ENCODE measurements around the gene LARP7.
"Not testable (repeated sequence)": the region's sequence is repeated elsewhere in the genome, so short reads cannot be mapped to it uniquely, and the experiment has no call there.

LARP7 gene

DNA sequence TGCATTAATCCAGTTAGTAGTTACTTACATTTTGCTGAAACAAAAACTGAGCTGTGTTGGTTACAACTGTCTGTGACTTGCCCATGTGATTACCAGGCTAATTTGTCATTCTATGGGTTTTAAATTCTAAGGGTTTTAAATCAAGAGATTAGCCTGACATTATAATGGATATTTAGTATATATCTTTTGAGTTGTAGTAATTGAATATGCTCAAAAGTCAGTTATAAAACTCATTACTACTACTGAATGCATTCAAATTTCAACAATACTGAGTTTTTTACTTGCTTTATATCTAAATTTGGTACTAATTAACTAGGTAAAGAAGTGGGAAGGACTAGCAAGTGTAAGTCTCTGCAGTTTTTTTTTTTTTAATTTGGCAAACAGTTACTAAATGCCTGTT, 14.7 kb downstream of the LARP7 start:
- DNase-seq, result no peak

GRCh38 chr4:112652216-112652615, 15.3 kb downstream of the LARP7 start:
- DNase-seq, result no peak

DNA sequence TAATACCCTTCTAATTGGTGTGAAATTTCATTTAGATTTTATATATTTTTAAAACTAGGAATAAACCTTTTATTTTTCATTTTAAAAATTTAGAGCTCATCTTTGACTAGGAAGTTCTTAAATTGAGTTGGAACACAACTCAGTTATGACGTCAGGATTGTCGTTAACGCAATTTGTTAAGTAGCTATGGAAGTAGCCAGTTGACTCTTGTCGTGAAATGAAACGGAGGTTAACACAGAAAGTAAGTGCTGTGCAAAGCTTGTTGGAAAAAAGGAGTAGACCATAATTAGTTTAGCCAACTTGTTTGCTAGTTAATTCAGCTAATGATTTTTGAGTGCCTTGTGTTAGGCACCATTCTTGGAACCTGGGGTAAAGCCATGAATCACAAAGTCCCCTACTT, 18.3 kb downstream of the LARP7 start:
- no peak for DNase-seq

- not testable (repeated sequence) for DNase-seq
Measured at GRCh38 chr4:112656115-112656514, 19.2 kb downstream of the LARP7 start.

- no peak for DNase-seq
Measured at GRCh38 chr4:112664611-112665010, 27.7 kb downstream of the LARP7 start.

GRCh38 chr4:112668131-112668530, 31.2 kb downstream of the LARP7 start:
- DNase-seq, result no peak

DNA sequence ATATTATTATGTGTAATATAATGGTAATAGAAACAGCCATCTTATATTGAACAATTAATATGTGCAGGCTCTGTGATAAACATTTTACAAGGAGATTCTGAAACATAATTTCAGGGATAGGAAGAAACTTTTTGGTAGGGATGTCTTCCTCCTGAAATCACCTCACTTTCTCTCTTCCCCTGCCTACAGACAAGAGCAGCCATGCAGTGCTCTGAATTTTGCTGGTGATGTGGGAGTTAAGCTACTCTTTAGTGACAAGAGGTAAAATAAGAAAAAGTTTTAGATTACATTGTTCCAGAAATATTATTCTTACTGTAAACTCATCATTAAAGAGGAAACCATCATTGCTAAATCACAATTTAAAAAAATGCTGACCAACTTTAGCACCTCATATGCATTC, 36.1 kb downstream of the LARP7 start:
- DNase-seq, result no peak

DNA sequence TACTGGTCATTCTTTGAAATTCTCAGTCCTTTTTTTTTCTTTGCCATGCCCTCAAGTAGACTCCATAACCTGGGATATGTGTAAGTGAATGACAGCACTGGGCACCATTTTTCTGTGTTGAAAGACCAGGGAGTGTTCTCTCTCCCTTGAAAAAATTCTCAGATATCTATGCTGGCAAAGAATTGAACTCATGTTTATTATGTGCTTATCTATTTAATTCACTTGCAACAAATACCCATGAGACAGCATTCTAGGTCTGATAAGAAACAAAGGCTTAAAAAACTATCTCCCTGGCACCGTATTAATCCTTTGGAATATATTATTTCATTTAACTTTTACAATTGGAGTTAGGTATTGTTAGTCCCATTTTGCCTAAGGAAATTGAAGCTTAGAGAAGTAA, 36.7 kb downstream of the LARP7 start:
- no peak for DNase-seq

GRCh38 chr4:112674376-112674775, 37.4 kb downstream of the LARP7 start:
- no peak for DNase-seq

DNA sequence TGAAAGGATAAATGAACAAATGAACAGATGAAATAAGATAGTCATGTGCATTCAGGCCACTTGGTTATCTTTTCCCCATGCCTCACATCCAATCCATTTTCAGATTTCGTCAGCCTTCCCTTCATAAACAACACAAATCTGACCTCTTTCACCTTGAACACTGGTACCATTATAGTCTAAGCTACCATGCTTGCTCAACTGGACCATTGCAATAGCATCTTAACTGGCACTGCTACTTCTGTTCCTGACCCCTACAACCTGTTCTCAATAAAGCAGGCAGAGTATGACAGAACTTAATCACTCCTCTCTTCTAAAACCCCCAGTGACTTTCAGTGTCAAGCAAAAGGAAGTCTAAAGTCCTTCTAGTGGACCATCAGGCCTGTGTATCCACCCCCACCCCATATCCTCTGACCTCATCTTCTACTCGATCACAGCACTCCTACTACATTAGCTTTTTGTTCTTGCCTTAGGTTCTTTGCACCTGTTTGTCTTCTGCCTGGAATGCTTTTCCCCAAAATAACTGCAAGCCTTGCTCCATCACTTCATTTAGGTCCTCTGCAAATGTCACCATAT, 40.7 kb downstream of the LARP7 start:
- DNase-seq, result no peak

DNA sequence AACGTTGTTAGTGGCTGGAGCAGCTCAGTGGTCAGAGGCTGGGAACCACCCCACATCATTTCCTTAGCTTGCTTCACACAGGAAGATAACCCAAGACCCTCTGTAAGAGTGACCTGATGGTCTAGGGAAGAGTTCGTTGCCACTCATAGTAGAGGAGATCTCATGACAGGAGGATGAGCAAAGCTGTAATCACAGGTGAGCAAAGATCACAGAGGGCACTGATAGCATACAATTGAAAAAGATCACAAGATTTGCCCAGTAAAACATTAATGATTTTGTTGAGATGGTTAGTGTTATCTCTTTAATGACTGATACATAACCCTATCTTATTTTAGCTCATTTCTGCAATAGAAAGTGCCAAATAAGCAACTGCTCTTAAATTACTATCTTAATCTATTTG, 44.1 kb downstream of the LARP7 start:
- DNase-seq, result no peak

- DNase-seq, result no peak
Measured at GRCh38 chr4:112693507-112693906, 56.6 kb downstream of the LARP7 start.

GRCh38 chr4:112700679-112701078, 63.7 kb downstream of the LARP7 start:
- no peak for DNase-seq

GRCh38 chr4:112702892-112703291, 65.9 kb downstream of the LARP7 start:
- no peak for DNase-seq

- DNase-seq, result no peak
Measured at GRCh38 chr4:112704322-112704721, 67.4 kb downstream of the LARP7 start.

DNA sequence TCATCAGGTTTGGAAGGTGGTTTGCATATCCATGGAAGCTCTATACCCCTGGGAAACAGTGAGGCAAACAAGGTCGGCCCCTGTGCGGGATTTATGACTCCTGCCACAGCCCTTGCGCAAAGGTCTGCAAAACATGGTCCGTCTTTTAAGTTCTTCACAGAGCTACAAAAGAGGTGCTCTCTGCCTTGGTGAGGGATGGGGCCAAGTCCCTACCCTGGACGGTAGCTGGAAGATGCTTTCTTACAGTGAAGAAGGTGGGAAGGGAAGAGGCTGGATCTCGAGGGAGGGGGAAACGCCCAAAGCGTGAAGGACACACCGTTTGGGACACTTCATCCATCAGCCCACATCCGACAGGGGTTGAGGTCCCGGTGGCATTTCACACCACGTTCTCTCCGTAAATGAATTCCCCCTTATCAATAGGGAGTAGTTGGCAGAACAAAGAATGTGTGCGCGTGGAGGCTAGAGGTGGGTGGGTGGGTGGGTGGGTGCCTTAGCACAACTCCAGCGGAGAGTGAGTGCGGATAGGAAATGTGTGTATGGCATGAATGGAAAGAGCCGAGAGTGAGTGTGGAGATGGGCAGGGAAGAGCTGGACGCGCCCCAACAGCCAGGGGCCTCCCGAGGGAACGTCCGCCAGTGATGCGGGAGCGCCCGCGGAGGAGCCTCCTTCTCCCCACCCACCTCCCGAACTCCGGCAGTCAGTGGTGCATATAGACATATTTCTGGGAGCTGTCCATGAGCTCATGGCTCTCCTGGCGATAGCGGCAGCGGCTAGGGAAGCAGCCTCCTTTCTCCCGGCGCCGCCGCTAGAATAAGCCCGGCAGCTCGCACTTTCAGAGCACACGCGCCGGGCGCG, 68.3 kb downstream of the LARP7 start:
- DNase-seq, result peak; percentile 51

DNA sequence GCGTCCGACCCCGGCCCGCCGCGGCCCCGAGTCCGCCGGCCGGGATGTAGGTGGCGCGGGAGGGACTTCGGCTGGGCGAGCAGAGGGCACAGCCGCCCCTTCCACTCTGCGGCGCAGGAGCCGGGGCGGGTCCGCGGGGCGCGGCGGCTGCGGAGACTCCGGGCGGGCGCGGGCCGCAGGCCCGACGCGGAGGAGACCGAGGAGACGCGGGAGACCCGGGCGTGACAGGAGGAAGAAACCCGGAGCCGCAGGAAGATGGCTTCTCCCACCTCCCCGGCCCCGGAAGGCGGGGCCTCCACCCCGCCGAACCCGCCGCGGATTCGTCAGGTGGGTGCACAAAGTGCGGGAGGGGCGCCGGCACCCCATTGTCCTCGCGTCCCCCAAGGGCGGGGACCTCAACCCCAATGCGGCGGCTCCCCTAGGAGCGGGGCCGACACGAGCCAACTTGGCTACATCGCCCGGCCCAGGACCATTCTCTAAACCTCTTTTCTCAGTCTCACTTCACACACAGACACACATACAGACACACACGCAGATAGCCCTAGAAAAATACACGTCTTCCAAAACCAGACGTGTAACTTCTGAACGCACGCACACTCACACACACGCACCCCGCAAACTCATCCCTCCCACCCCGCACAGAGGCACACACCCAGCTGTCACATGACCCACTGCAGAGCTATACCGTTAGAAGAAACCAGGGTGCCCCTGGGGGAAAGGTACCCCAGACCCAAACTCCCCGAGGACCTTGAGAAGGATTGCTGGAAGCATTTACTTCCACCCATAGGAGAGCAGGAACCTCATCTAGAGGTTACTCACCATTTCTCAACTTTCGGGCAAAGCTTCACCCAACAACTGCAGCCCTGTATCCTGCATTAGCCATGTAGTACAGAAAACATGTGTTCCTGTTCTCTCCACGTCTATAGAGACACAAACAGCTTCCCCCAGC, 69.2 kb downstream of the LARP7 start:
- DNase-seq, result peak; percentile 36

DNA sequence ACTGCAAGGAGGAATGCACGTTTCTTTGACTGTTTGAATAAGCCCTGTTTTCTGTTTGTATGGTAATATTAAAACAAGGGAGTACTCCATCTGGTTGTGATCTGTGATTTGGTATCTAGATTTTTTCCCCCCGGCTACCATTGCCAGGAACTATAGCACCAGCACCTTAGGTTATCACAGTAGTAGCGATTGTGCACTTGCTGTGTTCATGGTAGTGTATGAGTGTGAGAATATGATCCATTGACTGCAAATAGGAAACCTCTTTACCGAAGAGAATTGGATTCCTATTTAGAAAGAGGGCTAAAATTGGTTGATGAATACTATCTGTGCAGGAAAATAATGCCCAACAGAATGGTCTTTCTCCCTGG, 69.9 kb downstream of the LARP7 start:
- peak; percentile 36 for DNase-seq

Measured in NCI-H69 (cell line).